Colon (tissue), 2 donors: ENCODE data around the gene PLAAT4.
"Not testable (repeated sequence)": the region's sequence is repeated elsewhere in the genome, so short reads cannot be mapped to it uniquely, and the experiment has no call there.

Experiments used
- FAIRE-seq: peaks from 2 replicates; lab custom pipeline; 2012; peaks lifted over from hg19 to GRCh38; lab: Jason Lieb, UNC
- donor health status: control.
- donor health status: control.

PLAAT4 gene

DNA sequence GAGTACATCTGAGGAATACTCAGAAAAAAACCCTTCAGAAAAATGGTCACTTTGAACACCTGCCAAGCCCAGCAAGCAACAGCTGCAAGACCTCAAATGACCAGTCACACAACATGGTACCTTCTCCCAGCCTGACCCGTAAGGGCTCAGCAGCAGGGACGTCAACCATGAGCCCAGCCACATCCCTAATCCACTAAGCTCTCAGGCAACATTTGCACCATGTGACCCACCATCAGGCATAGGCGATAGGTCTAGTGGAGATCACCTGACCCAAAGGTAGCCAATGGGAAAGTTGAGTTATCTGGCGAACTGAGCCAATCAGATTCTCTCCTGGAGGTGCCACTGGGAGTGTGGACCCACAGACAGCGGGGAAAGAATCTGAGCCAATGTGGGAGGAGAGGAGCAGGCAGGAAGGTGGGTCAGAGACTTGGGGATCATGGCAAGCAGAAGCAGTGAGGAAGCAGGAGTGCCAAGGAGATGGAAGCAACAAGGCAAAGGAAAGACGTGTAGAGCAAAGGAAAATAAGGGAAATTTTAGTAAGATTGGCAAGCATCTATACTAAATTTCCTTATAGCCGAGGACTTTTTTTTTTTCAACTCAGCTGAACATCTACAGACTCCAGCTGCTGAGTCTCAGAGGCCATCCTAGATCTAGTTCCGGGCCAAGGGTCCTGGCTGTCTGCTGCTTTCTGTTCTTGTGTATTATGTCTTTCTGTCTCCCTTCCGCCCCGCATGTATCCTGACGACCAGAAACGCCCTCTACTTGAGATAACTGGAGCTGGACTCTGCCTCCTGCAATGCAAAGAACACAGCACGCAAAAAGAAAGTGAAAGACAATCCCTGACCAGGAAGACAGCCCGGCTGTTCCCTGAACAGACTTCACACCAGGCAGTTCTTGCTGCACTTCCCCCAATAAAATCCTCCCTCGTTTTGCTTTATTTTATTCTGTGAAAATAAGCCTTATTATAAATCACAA lies 37.6 kb downstream of the PLAAT4 start:
- FAIRE-seq: peak; percentile 33

DNA sequence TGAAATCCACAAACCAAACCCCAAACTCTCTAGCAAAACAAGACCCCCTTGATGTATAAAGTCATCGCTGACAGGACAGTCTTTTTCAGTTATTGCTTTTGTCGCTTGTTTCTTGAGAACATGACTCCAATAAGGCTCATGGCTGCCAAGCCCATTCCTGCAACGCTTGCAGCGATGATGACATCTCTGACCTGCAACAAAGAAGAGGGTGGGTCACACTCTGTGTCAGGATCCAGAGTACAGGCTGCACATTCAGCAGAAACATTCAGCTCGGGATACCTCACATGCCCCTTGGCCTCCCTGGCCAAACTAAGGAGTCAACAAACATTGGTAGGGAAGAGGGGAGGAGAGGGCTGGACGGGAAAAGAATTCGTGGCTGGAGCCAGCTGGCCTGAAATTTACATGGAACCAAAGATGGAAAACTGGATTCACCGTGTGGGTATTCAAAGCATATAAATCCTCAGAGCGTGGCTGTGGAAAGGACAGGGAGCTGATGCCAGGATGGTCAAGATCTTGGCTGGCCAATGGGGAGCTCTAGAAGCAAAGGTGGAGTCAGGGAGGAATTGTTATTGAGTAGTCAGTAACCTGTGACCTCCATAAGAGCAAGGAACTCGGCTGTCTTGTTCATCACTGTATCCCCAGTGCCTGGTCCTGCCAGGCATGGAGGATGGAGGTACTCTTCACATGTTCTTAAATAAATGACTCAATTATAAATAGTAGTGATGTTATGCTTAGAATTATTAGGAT lies 38.4 kb downstream of the PLAAT4 start:
- FAIRE-seq: no peak

DNA sequence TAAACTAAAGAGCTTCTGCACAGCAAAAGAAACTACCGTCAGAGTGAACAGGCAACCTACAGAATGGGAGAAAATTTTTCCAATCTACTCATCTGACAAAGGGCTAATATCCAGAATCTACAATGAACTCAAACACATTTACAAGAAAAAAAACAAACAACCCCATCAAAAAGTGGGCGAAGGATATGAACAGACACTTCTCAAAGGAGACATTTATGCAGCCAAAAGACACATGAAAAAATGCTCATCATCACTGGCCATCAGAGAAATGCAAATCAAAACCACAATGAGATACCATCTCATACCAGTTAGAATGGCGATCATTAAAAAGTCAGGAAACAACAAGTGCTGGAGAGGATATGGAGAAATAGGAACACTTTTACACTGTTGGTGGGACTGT lies 42.3 kb downstream of the PLAAT4 start:
- FAIRE-seq: not testable (repeated sequence)

DNA sequence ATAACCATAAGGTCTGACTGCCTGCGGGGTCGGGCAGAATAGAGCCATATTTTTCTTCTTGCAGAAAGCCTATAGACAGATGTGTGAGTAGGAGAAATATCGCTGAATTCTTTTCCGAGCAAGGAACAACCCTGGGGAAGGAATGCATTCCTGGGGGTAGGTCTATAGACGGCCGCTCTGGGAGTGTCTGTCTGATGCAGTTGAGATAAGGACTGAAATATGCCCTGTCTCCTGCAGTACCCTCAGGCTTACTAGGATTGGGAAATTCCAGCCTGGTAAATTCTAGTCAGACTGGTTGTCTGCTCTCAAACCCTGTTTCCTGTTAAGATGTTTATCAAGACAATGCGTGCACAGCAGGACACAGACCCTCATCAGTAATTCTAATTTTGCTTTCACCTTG lies 44.6 kb downstream of the PLAAT4 start:
- not testable (repeated sequence) for FAIRE-seq

DNA sequence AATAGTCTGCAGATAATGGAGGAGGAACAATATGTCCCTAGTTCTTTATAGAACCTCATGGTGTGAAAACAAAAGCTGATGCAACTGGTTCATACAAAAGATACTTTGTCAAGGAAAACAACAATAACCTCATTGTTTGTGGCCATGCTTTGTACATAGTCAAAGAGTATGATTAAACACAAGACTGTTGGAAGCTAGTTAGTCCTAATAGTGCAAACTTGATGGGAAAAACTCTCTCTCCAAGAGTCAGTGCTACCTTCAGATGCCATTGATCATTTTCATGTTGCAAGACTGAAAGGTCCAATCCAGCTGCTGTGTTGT lies 46.7 kb downstream of the PLAAT4 start:
- no peak for FAIRE-seq

DNA sequence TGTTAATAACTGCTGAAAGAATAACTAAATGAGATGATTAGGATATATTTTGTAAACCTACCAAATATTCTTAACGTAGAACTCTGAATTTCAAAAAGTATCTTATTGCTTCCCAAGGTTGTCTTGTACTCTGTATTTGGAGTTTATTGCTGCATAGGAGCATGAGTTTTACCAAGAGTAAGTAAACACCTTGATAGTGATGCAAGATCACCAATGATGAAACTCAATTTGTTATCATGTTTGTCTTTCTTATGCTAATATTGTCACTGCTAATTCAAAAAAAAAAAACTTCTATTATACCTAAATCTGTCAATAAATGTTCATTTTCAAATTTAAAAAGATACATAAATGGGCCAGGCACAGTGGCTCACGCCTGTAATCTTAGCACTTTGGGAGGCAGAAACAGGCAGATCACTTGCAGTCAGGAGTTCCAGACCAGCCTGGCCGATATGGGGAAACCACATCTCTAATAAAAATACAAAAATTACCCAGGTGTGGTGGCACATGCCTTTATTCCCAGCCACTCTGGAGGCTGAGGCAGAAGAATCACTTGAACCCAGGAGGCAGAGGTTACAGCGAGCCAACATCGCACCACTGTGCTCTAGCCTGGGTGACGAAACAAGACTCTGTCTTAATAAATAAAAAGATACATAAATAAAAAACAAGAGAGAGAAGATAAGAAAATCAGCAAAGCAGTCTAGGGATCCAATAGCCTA lies 50.0 kb downstream of the PLAAT4 start:
- no peak for FAIRE-seq

DNA sequence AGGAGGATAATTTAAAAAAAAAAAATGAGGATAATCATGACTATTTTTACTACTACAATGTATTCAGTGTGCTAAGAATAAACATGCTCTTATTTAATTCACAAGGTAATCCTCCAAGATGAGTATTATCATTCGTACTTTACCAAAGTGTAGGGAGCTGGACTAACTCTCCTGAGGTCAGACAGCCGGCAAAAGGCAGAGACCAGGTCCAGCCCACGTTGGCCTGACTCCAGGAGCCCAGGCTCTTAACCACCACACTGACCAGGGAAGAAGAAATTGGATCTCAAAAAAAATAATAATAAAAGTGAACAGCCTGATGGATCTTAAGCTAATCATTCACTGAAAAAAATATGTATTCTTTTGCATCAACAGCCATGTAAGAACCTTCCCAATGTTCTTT lies 52.4 kb downstream of the PLAAT4 start:
- no peak for FAIRE-seq

DNA sequence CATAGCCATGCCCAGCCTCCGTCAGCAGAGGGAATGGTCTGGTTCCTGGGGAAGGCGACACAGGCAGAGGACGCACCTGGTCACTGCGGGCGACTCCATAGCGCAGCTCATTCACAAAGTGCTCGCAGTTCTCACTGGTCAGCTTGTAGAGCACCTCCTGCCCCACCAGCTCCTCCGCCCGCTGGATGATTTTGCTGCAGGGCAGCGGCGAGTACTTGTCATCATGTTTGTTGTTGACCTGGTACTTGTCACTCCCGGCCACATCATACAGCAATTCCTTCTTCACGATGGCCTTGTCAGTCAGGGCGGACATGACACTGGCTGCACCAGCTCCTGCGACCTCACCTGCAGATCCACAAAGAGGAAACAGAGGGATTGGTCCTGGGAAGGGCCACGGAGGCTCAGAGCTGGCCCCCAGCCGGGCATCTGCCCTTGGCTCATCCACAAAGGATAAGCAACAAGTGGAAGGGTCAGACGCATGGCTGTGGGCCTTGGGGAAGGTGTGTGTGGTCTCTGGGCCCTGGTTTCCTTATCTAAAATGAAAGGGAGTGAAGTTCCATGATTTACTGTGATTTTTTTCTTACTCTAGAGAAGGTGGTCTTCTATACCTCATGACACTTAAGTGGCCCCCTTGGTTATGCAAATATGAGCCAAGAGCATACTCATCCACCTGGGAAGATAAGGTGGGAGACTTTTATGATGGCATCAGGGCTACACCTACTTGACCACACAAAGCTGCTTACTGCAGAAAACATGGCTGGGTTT lies 53.6 kb downstream of the PLAAT4 start:
- no peak for FAIRE-seq

DNA sequence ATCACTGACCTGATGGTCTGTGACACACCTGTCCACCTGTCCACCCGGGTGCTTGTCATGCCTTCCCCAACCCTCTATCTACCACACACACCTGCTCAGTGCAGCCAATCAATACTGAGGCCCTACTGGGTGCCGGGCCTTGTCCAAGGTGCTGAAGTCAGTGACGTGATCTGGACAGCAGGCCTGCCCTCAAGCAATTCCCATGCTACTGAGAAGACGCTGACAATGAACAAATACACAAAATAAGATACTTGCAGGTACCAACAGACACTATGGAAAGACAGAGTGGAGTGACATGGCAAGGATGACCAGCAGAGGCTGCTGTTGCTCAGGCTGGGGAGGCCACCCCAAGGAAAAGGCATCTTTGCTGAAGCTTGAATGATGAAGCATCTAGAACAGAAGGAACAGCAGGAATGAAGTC lies 56.4 kb downstream of the PLAAT4 start:
- no peak for FAIRE-seq

DNA sequence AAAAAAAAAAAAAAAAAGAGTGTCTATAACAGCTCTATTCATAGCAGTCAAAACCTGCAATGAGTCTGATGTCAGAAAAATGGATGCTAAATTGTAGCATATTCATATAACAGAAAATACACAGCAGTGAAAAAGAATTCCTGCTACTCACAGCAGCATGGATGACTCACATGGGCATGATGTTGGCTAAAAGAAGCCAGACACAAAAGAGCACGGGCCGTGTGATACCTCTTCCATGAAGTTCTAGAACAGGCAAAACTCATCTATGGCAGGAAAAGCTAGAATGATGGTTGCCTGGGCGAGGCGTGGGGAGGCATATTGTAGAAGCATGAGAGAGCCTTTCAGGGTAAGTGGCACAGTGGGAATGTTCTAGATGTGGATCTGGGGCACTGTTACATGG lies 58.7 kb downstream of the PLAAT4 start:
- no peak for FAIRE-seq
